Measurements from ENCODE around the gene EML1. TPM values are rescaled to one million over a fixed set of nuclear protein-coding genes. Genes with fewer than 3 reads are reported as not detected.

Gene EML1
- total and polyA plus RNA-seq, 8 donors: 5.8 to 66.5 (median 34.8) TPM

GRCh38 chr14:99883866-99884650, 90.8 kb downstream of the EML1 start:
- Histone ChIP-seq H3K27me3 (no peaks in the 10 kb centered on the region), H3K9me3 (no peaks in the 10 kb centered on the region), H3K27ac (no peak overlapping the region), H3K36me3 (peaks cover 0 to 5% (median 0%) of the 10 kb centered on the region in 4 donors), H3K4me1 (peaks cover 6 to 17% (median 11%) of the 10 kb centered on the region in 4 donors), H3K4me3 (no peak overlapping the region)
- intact Hi-C loops (cut with DNase I; ENCODE audit: low total_unique reads): no loop called here
- 85 to 92% (median 91%) methylated on average over 9 of the region's 9 CpGs for whole genome bisulfite sequencing, 5 donors
- no peak for TF ChIP-seq EP300 (IDR thresholded peaks at IDR 0.05)
- no peak for TF ChIP-seq POLR2AphosphoS5 (IDR thresholded peaks at IDR 0.05)
- no peak for TF ChIP-seq CTCF (IDR thresholded peaks at IDR 0.05)
- TF ChIP-seq POLR2A (IDR thresholded peaks at IDR 0.05): no peak
- no peak for DNase-seq

- Histone ChIP-seq H3K36me3 (peaks cover 0 to 5% (median 0%) of the 10 kb centered on the region in 4 donors), H3K9me3 (no peaks in the 10 kb centered on the region), H3K4me3 (no peak overlapping the region), H3K4me1 (peaks cover under 1 to 7% (median 4%) of the 10 kb centered on the region in 4 donors), H3K27me3 (no peaks in the 10 kb centered on the region), H3K27ac (no peak overlapping the region)
- intact Hi-C loops (cut with DNase I; ENCODE audit: low total_unique reads): loop anchor here (5.0 kb wide), 1 partner anchor 158 kb away; no protein-coding TSS in a partner anchor
- TF ChIP-seq CTCF (IDR thresholded peaks at IDR 0.05): peak in 5 of 7 experiments; percentile 43 to 76 (median 64)
- TF ChIP-seq POLR2A (IDR thresholded peaks at IDR 0.05): no peak
- DNase-seq: peak in 1 of 2 donors; percentile 82
- 49 to 54% (median 53%) methylated on average over 7 of the region's 7 CpGs for WGBS, 5 donors
Measured at GRCh38 chr14:99884834-99885648, 91.8 kb downstream of the EML1 start.

GRCh38 chr14:99885649-99885958, 92.4 kb downstream of the EML1 start:
- Histone ChIP-seq H3K9me3 (no peaks in the 10 kb centered on the region), H3K36me3 (peaks cover 0 to 5% (median 0%) of the 10 kb centered on the region in 4 donors), H3K4me3 (no peak overlapping the region), H3K27ac (no peak overlapping the region), H3K27me3 (no peaks in the 10 kb centered on the region), H3K4me1 (peaks cover 0 to 1% (median 0%) of the 10 kb centered on the region in 4 donors)
- intact Hi-C loops (cut with DNase I; ENCODE audit: low total_unique reads): loop anchor here (5.0 kb wide), 1 partner anchor 158 kb away; no protein-coding TSS in a partner anchor
- DNase-seq: no peak
- WGBS, 5 donors: 59 to 67% (median 61%) methylated on average over 3 of the region's 3 CpGs
- TF ChIP-seq EP300 (IDR thresholded peaks at IDR 0.05): no peak
- TF ChIP-seq CTCF (IDR thresholded peaks at IDR 0.05): peak in 1 of 7 experiments; percentile 10

- 86 to 94% (median 92%) methylated on average over 9 of the region's 9 CpGs for WGBS, 5 donors
Measured at GRCh38 chr14:99887407-99887806, 94.2 kb downstream of the EML1 start.

More at GRCh38 chr14:99887407-99887806, 94.2 kb downstream of the EML1 start:
- H3K9me3 ChIP-seq: no peaks in the 10 kb centered on the region
- no peak overlapping the region for H3K27ac ChIP-seq
- intact Hi-C loops (cut with DNase I; ENCODE audit: low total_unique reads): loop anchor here (5.0 kb wide), 1 partner anchor 160 kb away; no protein-coding TSS in a partner anchor
- DNase-seq: no peak
- H3K4me3 ChIP-seq: no peak overlapping the region
- H3K27me3 ChIP-seq: no peaks in the 10 kb centered on the region
- no peak for TF ChIP-seq EP300 (IDR thresholded peaks at IDR 0.05)
- no peak for TF ChIP-seq CTCF (IDR thresholded peaks at IDR 0.05)
- TF ChIP-seq POLR2AphosphoS5 (IDR thresholded peaks at IDR 0.05): no peak
- no peak for TF ChIP-seq POLR2A (IDR thresholded peaks at IDR 0.05)
- peaks cover 0 to 7% (median 4%) of the 10 kb centered on the region in 4 donors for H3K36me3 ChIP-seq
- no peaks in the 10 kb centered on the region for H3K4me1 ChIP-seq

Data from stomach (tissue), 9 donors.